Skeletal muscle satellite cell (primary cell): ENCODE results near the gene TRPT1.

Experiments used
- H3K27me3 ChIP-seq: 2 replicates; pipeline ENCODE4 v1.7.0; 2013; ENCODE audit warnings: low read length; ENCODE audit not compliant: control insufficient read depth, insufficient read depth
- H3K36me3 ChIP-seq: 2 replicates; pipeline ENCODE4 v1.7.0; 2013; ENCODE audit warnings: mild to moderate bottlenecking, control low read depth, low read length; ENCODE audit not compliant: insufficient read depth
- H3K4me1 ChIP-seq: 2 replicates; pipeline ENCODE4 v1.7.0; 2013; ENCODE audit warnings: low read length; ENCODE audit not compliant: control insufficient read depth, insufficient read depth
- H3K4me2 ChIP-seq: 2 replicates; pipeline ENCODE4 v1.7.0; 2013; ENCODE audit warnings: mild to moderate bottlenecking, low read length
- H3K4me3 ChIP-seq: 2 replicates; pipeline ENCODE4 v1.7.0; 2013; ENCODE audit warnings: low read length
- H3K9ac ChIP-seq: 2 replicates; pipeline ENCODE4 v1.7.0; 2013; ENCODE audit warnings: mild to moderate bottlenecking, low read depth, low read length, moderate library complexity
- H3K9me3 ChIP-seq: replicated peaks from 2 replicates; pipeline ENCODE4 v1.7.0; 2013; ENCODE audit warnings: mild to moderate bottlenecking, control low read depth, low read length

TRPT1 gene

GRCh38 chr11:64254326-64254725 is 28.3 kb upstream of the TRPT1 start:
- Histone ChIP-seq H3K9ac (no peak overlapping the region), H3K4me2 (no peak overlapping the region), H3K27me3 (no peaks in the 10 kb centered on the region), H3K9me3 (no peaks in the 10 kb centered on the region), H3K36me3 (peaks cover 47% of the 10 kb centered on the region), H3K4me3 (no peak overlapping the region), H3K4me1 (peaks cover 18% of the 10 kb centered on the region)

DNA sequence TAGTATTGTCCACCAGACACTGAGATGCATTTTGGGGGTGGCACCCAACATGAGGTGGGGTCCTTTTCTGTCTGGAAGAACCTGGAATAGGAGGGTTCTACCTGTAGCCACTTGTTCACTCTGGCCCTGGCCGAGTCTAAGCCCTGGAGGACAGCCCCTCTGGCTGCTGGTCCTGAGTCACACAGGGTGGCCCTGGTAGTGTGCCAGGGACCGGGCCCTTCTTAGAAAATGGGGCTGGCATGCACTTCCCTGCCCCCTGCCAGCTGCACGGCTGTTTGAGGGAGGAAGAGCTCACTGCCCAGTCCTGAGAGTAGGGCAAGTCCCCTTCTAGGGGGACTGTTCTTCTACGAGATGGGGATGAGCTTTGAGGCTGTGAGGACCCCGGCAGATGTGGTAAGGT is 27.5 kb upstream of the TRPT1 start:
- no peaks in the 10 kb centered on the region for H3K27me3 ChIP-seq
- H3K36me3 ChIP-seq = peaks cover 38% of the 10 kb centered on the region
- H3K9me3 ChIP-seq = no peaks in the 10 kb centered on the region
- H3K4me1 ChIP-seq = peaks cover 18% of the 10 kb centered on the region
- peak overlapping the region; percentile 88 for H3K4me2 ChIP-seq
- H3K9ac ChIP-seq = peak overlapping the region; percentile 32
- H3K4me3 ChIP-seq = peak overlapping the region; percentile 92

DNA sequence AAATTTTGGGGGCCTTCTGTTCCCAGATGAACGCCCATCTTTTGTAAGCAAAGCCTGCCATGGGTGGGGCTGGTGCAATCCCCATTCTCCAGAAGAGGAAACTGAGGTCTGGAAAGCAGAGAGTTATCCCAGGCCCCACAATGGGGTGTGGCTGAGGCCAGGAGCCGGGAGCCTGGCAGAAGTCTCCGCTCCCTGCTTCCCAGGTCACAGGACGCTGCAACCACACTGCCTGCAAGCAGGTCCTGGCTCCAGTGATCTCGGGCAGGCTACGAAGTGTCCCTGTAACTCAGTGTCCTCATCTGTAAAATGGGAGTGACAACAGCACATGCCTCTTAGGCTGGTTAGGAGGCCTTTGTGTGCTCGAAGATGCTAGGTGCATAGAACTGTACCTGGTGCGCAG is 27.1 kb upstream of the TRPT1 start:
- Histone ChIP-seq H3K9ac (peak overlapping the region; percentile 93), H3K4me2 (peak overlapping the region; percentile 88), H3K4me3 (peak overlapping the region; percentile 92), H3K36me3 (peaks cover 34% of the 10 kb centered on the region), H3K9me3 (no peaks in the 10 kb centered on the region), H3K4me1 (peaks cover 18% of the 10 kb centered on the region), H3K27me3 (no peaks in the 10 kb centered on the region)

- Histone ChIP-seq H3K36me3 (peaks cover 30% of the 10 kb centered on the region), H3K4me2 (peak overlapping the region; percentile 88), H3K9me3 (no peaks in the 10 kb centered on the region), H3K9ac (peak overlapping the region; percentile 93), H3K4me3 (peak overlapping the region; percentile 92), H3K27me3 (no peaks in the 10 kb centered on the region), H3K4me1 (peaks cover 24% of the 10 kb centered on the region)
Measured at GRCh38 chr11:64252003-64252872, 26.3 kb upstream of the TRPT1 start.

- Histone ChIP-seq H3K4me1 (peaks cover 28% of the 10 kb centered on the region), H3K9ac (peak overlapping the region; percentile 93), H3K9me3 (no peaks in the 10 kb centered on the region), H3K4me2 (peak overlapping the region; percentile 88), H3K27me3 (no peaks in the 10 kb centered on the region), H3K4me3 (peak overlapping the region; percentile 92), H3K36me3 (peaks cover 27% of the 10 kb centered on the region)
Measured at GRCh38 chr11:64251753-64252002, 25.7 kb upstream of the TRPT1 start.

- Histone ChIP-seq H3K9me3 (no peaks in the 10 kb centered on the region), H3K9ac (peak within 1 kb of the TSS; percentile 93), H3K4me1 (peaks cover 28% of the 10 kb centered on the region), H3K36me3 (peaks cover 22% of the 10 kb centered on the region), H3K4me2 (peak within 1 kb of the TSS; percentile 88), H3K27me3 (no peaks in the 10 kb centered on the region), H3K4me3 (peak within 1 kb of the TSS; percentile 92)
Measured at GRCh38 chr11:64251016-64251752, 25.2 kb upstream of the TRPT1 start, which contains the start of gene PLCB3. PLCB3 (plus strand) TSS chr11:64251530; CDS start chr11:64251650, 120 bp downstream.

- Histone ChIP-seq H3K4me3 (peak overlapping the region; percentile 92), H3K4me2 (peak overlapping the region; percentile 88), H3K27me3 (no peaks in the 10 kb centered on the region), H3K9ac (peak overlapping the region; percentile 62), H3K4me1 (peaks cover 28% of the 10 kb centered on the region), H3K9me3 (no peaks in the 10 kb centered on the region), H3K36me3 (peaks cover 15% of the 10 kb centered on the region)
Measured at GRCh38 chr11:64250415-64251015, 24.5 kb upstream of the TRPT1 start.

DNA sequence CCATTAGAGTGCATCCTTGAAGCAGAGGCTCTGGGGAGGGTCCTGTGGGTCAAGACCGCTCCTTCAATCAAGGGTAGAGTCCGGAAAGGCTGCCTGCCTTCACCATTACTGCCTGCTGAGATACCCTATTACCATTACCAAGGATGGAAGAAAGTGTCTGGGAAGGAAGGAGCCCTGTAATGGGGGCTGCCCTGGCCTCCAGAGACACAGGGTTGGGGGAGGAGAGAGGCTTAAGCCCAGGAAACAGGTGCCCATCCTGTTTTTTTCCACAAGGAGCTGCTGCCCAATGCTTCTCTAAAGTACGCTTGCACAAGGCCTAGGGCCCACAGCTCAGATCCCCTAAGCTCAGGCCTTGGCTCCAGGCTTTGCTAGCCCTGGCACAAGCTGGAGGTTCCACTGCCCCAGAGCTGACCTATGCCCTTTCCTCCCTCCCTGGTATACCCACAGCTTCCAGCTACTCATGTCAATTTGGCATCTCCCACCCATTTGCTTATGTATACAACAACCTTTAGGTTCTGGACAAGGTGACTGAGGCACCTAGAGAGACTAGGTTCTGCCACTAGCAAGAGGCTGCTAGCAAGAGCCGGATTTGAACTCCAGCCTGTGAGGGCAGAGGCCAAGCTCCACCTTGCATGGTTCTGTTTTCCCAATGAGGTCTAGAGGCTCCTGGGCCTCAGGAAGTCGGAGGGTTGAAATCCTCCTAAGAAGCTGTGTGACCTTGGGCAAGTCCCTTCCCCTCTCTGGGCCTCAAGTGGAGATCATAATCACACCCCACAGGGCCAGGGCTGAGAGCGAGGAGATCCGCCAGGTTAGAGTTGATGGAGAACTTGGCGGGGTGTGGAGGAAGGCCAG is 23.8 kb upstream of the TRPT1 start:
- H3K4me3 ChIP-seq = no peak overlapping the region
- no peaks in the 10 kb centered on the region for H3K9me3 ChIP-seq
- H3K9ac ChIP-seq = no peak overlapping the region
- peaks cover 34% of the 10 kb centered on the region for H3K4me1 ChIP-seq
- H3K4me2 ChIP-seq = no peak overlapping the region
- H3K27me3 ChIP-seq = no peaks in the 10 kb centered on the region
- peaks cover 12% of the 10 kb centered on the region for H3K36me3 ChIP-seq

GRCh38 chr11:64249038-64249437 is 23.1 kb upstream of the TRPT1 start:
- H3K27me3 ChIP-seq = no peaks in the 10 kb centered on the region
- no peak overlapping the region for H3K4me2 ChIP-seq
- peaks cover 8% of the 10 kb centered on the region for H3K36me3 ChIP-seq
- H3K9me3 ChIP-seq = no peaks in the 10 kb centered on the region
- H3K4me3 ChIP-seq = no peak overlapping the region
- no peak overlapping the region for H3K9ac ChIP-seq
- peaks cover 38% of the 10 kb centered on the region for H3K4me1 ChIP-seq

DNA sequence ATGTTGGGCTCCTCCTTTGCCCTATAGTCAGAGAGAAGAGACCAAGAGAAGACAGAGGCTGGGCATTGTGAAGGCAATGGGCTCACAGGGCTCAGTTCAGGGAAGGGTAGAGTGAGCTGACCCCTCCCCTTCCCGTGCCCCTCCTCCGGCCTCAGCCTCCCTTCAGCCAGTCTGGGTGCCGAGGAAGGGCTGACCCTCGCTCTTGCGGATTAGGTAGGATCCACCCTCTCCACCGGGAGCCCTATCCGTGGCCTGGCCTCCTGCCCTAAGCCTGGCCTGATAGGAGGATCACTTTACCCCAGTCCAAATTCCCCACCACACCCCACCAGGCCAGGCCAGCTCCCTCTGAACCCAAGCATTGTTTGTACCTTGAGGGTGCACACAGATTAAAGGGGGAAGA is 22.6 kb upstream of the TRPT1 start:
- peaks cover 10% of the 10 kb centered on the region for H3K36me3 ChIP-seq
- H3K9me3 ChIP-seq = no peaks in the 10 kb centered on the region
- H3K4me3 ChIP-seq = no peak overlapping the region
- H3K27me3 ChIP-seq = no peaks in the 10 kb centered on the region
- H3K4me1 ChIP-seq = peaks cover 40% of the 10 kb centered on the region
- H3K9ac ChIP-seq = no peak overlapping the region
- H3K4me2 ChIP-seq = no peak overlapping the region
